ENCODE data around the gene EMD.

- TF ChIP-seq CTCF (IDR thresholded peaks at IDR 0.05) (no peak), POLR2A (IDR thresholded peaks at IDR 0.05) (peak; percentile 93)
These were observed 19.0 kb downstream of the EMD start, which contains the start of gene RPL10 for GRCh38 chrX:154397888-154398667.
